Endothelial cell of umbilical vein (primary cell): ENCODE results near the gene CIDEB. TPM values are rescaled to one million over a fixed set of nuclear protein-coding genes. Genes with fewer than 3 reads are reported as not detected.

ENCODE experiments used
- BruUV-seq: library from RNA; stranded (reverse); fragments of 400-500 nt; replicated peaks from 2 replicates; lab custom pipeline; 2021; lab: Mats Ljungman, UMichigan
- CTCF ChIA-PET: fragments of 300-600, 350-600 bp; sonication (Branson Sonifier 250); formaldehyde crosslinking; loops from one replicate; lab custom pipeline; 2021; ENCODE audit warnings: antibody characterized with exemption, inconsistent platforms; lab: Charles Lee
- POLR2A ChIA-PET: fragments of 300-600, 350-600 bp; sonication (Branson Sonifier 250); formaldehyde crosslinking; loops from one replicate; lab custom pipeline; 2021; ENCODE audit warnings: antibody characterized with exemption, inconsistent platforms; lab: Charles Lee
- DNase-seq: peaks from one replicate; pipeline ENCODE4 v3.0.0-alpha.2; 2011; ENCODE audit warnings: low read depth, low spot score
- FAIRE-seq: peaks from 2 replicates; lab custom pipeline; 2011; peaks lifted over from hg19 to GRCh38; lab: Jason Lieb, UNC
- H2AFZ ChIP-seq: 2 replicates; pipeline ENCODE4 v1.6.0; 2012; ENCODE audit warnings: low read depth, low read length, control low read depth, inconsistent platforms
- H3K27ac ChIP-seq: 2 replicates; pipeline ENCODE4 v1.5.1; 2011; ENCODE audit warnings: low read depth, mild to moderate bottlenecking, control low read depth, low read length, moderate library complexity; ENCODE audit not compliant: insufficient read depth
- H3K27me3 ChIP-seq, 2 experiments: 2 replicates each; pipeline versions ENCODE4 v1.6.0 to v1.6.1; 2011; ENCODE audit warnings: low read length in 2 of 2, mixed read lengths in 1 of 2; ENCODE audit not compliant: control insufficient read depth in 2 of 2, insufficient read depth in 2 of 2
- H3K36me3 ChIP-seq, 2 experiments: 2 replicates in 1 of 2; 3 replicates in 1 of 2; pipeline ENCODE4 v1.5.1; 2011; ENCODE audit warnings: low read length in 2 of 2, mild to moderate bottlenecking in 1 of 2, moderate library complexity in 1 of 2; ENCODE audit not compliant: control insufficient read depth in 2 of 2, insufficient read depth in 2 of 2; ENCODE audit errors: extremely low read depth in 1 of 2
- H3K4me1 ChIP-seq: 3 replicates; pipeline ENCODE4 v1.5.1; 2011; ENCODE audit warnings: mild to moderate bottlenecking, low read length; ENCODE audit not compliant: control insufficient read depth, insufficient read depth; ENCODE audit errors: extremely low read depth
- H3K4me2 ChIP-seq: 2 replicates; pipeline ENCODE4 v1.6.1; 2011; ENCODE audit warnings: low read length, control low read depth, mixed read lengths; ENCODE audit not compliant: insufficient read depth
- H3K4me3 ChIP-seq, 3 experiments: fragments of 200-600 bp in 1 of 3; sonication (generic), shearing (Covaris generic) in 1 of 3; replicated peaks in 1 of 3; 2 replicates each; pipeline ENCODE4 v1.5.1; 2011 to 2016; ENCODE audit warnings: control low read depth in 3 of 3, low read length in 3 of 3, mild to moderate bottlenecking in 2 of 3, inconsistent platforms in 1 of 3, low read depth in 1 of 3, moderate library complexity in 1 of 3; ENCODE audit not compliant: insufficient read depth in 1 of 3
- H3K79me2 ChIP-seq: 2 replicates; pipeline ENCODE4 v1.6.0; 2012; ENCODE audit warnings: low read length, inconsistent platforms; ENCODE audit not compliant: control insufficient read depth, insufficient read depth
- H3K9ac ChIP-seq: replicated peaks from 2 replicates; pipeline ENCODE3; 2011; ENCODE audit warnings: low read length, control low read depth; ENCODE audit not compliant: insufficient read depth; ENCODE audit errors: extremely low read depth
- H3K9me1 ChIP-seq: replicated peaks from 3 replicates; pipeline ENCODE4 v1.6.0; 2011; ENCODE audit warnings: mild to moderate bottlenecking, low read length; ENCODE audit not compliant: control insufficient read depth, insufficient read depth; ENCODE audit errors: extremely low read depth
- H3K9me3 ChIP-seq: replicated peaks from 2 replicates; pipeline ENCODE4 v1.5.1; 2012; ENCODE audit warnings: low read length, inconsistent platforms; ENCODE audit not compliant: control insufficient read depth, insufficient read depth
- H4K20me1 ChIP-seq: replicated peaks from 2 replicates; pipeline ENCODE3; 2011; ENCODE audit warnings: mild to moderate bottlenecking, low read length; ENCODE audit not compliant: control insufficient read depth, insufficient read depth; ENCODE audit errors: extremely low read depth
- EZH2 ChIP-seq: IDR thresholded peaks from 2 replicates; pipeline ENCODE4 v1.6.1; 2012; ENCODE audit warnings: borderline replicate concordance, low read depth, mild to moderate bottlenecking, moderate library complexity, low read length, inconsistent platforms; ENCODE audit not compliant: severe bottlenecking
- FOS ChIP-seq: IDR thresholded peaks from 2 replicates; pipeline ENCODE4 v1.6.1; 2011; ENCODE audit warnings: mild to moderate bottlenecking, low read length, moderate library complexity, borderline replicate concordance; ENCODE audit not compliant: insufficient read depth
- GATA2 ChIP-seq: IDR thresholded peaks from 2 replicates; pipeline ENCODE4 v1.7.0; 2011; ENCODE audit warnings: low read depth, mild to moderate bottlenecking, moderate library complexity, mixed read lengths, low read length; ENCODE audit not compliant: insufficient read length, insufficient read depth
- JUN ChIP-seq: IDR thresholded peaks from 2 replicates; pipeline ENCODE4 v1.6.1; 2011; ENCODE audit warnings: borderline replicate concordance, low read depth; ENCODE audit not compliant: insufficient read length, insufficient read depth
- MYC ChIP-seq: IDR thresholded peaks from one replicate; pipeline ENCODE4 v1.6.1; 2011; ENCODE audit warnings: mild to moderate bottlenecking, low read depth, low read length
- POLR2A ChIP-seq: IDR thresholded peaks from 2 replicates; pipeline ENCODE4 v1.6.1; 2012; ENCODE audit warnings: low read depth, mild to moderate bottlenecking, control low read depth, low read length
- POLR2AphosphoS5 ChIP-seq: IDR thresholded peaks from 2 replicates; pipeline ENCODE4 v1.6.1; 2012; ENCODE audit warnings: low read depth, mild to moderate bottlenecking, control low read depth, low read length, moderate library complexity; ENCODE audit not compliant: insufficient read depth
- dilution Hi-C: fragments of 300-500 bp; cut with MboI; formaldehyde crosslinking; loops from one replicate; pipeline ENCODE4 v1.15.0; 2019; ENCODE audit warnings: low sequenced_read_pairs; ENCODE audit not compliant: extremely low pct_ligation_motif_present
- intact Hi-C: fragments of 100-400 bp; cut with micrococcal nuclease; formaldehyde crosslinking; loops from one replicate; pipeline ENCODE4 v1.10.0; 2022
- polyA plus RNA-seq, 4 experiments: library from polyadenylated mRNA; depleted of rRNA in 3 of 4; stranded (reverse) in 3 of 4; unstranded in 1 of 4; fragments of >200 nt; gene quantifications; 2 replicates each; pipeline versions ENCODE4 v1.2.1 to v1.2.3, GENCODE V29; 2011 to 2012; ENCODE audit warnings: missing spikeins in 1 of 4
- total RNA-seq: library from RNA; stranded (reverse); gene quantifications from 2 replicates; pipeline ENCODE4 v1.2.3, GENCODE V29; 2021
- TF ChIP-seq, protein P1 (sequence below): IDR thresholded peaks from 2 replicates; pipeline ENCODE4 v1.6.1; 2011; ENCODE audit not compliant: insufficient read depth, insufficient read length
- TF ChIP-seq, protein P2 (sequence below), 2 donors: IDR thresholded peaks; 1 replicate in 1 of 2; 2 replicates in 1 of 2; pipeline ENCODE4 v1.5.1; 2011; ENCODE audit warnings: low read length in 2 of 2, mild to moderate bottlenecking in 2 of 2, moderate library complexity in 2 of 2, control low read depth in 1 of 2, inconsistent platforms in 1 of 2, low read depth in 1 of 2; ENCODE audit not compliant: insufficient read depth in 1 of 2; ENCODE audit errors: extremely low read depth in 1 of 2

CIDEB gene
- total and polyA plus RNA-seq, 2 donors (not counting 3 experiments of a cell fraction or from before 2014, with no cell fraction given), result 5.2 to 7.2 TPM

DNA sequence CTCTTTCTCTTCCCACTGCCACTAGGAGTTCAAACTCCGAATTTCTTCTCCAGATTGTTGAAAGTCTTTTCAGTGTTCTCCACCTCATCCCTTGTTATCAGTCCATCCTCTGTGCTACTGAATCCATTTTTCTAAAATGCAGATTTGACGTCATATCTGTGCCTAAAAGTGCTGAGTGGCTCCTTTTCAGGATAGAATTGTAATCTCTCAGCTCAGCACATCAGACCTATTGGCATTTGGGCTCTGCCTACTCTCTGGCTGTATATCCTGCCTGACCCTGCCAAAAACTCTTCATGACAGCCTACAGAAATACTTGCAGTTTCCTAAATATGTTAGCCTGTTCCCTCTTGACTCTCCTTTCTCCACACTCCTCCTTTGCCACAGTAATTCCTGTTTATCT, 35.3 kb downstream of the CIDEB start:
- no peaks in the 10 kb centered on the region for H3K27me3 ChIP-seq
- TF ChIP-seq POLR2AphosphoS5 (no peak), EZH2 (no peak), GATA2 (no peak), JUN (no peak), MYC (no peak), POLR2A (no peak), FOS (no peak)
- TF ChIP-seq, protein P1, sequence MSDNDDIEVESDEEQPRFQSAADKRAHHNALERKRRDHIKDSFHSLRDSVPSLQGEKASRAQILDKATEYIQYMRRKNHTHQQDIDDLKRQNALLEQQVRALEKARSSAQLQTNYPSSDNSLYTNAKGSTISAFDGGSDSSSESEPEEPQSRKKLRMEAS, result no peak
- TF ChIP-seq, protein P2, sequence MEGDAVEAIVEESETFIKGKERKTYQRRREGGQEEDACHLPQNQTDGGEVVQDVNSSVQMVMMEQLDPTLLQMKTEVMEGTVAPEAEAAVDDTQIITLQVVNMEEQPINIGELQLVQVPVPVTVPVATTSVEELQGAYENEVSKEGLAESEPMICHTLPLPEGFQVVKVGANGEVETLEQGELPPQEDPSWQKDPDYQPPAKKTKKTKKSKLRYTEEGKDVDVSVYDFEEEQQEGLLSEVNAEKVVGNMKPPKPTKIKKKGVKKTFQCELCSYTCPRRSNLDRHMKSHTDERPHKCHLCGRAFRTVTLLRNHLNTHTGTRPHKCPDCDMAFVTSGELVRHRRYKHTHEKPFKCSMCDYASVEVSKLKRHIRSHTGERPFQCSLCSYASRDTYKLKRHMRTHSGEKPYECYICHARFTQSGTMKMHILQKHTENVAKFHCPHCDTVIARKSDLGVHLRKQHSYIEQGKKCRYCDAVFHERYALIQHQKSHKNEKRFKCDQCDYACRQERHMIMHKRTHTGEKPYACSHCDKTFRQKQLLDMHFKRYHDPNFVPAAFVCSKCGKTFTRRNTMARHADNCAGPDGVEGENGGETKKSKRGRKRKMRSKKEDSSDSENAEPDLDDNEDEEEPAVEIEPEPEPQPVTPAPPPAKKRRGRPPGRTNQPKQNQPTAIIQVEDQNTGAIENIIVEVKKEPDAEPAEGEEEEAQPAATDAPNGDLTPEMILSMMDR (IDR thresholded peaks at IDR 0.05; ENCODE audit: extremely low read depth in 1 of 2, insufficient read depth in 1 of 2, low read depth in 1 of 2, low read length in 2 of 2), result no peak
- H3K36me3 ChIP-seq, result peaks cover 2 to 8% of the 10 kb centered on the region in 2 experiments
- peaks cover 9% of the 10 kb centered on the region for H3K4me1 ChIP-seq
- FAIRE-seq (peak; percentile 33), DNase-seq (no peak)
- H3K9me1 ChIP-seq, result no peaks in the 10 kb centered on the region
- no peak overlapping the region for H3K27ac ChIP-seq
- no peaks in the 10 kb centered on the region for H3K79me2 ChIP-seq
- POLR2A ChIA-PET, result interaction anchor here (1.9 kb wide), 1 partner anchor 30 kb away, joined by 17 read pairs; the partner anchor contains the start of gene TINF2
- dilution Hi-C loops, result no loop called here
- no peaks in the 10 kb centered on the region for H4K20me1 ChIP-seq
- CTCF ChIA-PET, result interaction anchor here (1.3 to 2.9 kb wide), 3 partner anchors 16 to 60 kb away, joined by 3 to 28 read pairs (median 5); partner anchors contain the start of gene CHMP4A
- BruUV-seq, result no TSS peak
- H3K9ac ChIP-seq, result no peak overlapping the region
- H3K4me2 ChIP-seq, result no peak overlapping the region
- no peak overlapping the region for H3K4me3 ChIP-seq
- H2AFZ ChIP-seq, result no peak overlapping the region
- no peaks in the 10 kb centered on the region for H3K9me3 ChIP-seq
- intact Hi-C loops, result no loop called here
